COLO668 (cell line): ENCODE data around the gene FRMD4A.
"Not testable (repeated sequence)": the region's sequence is repeated elsewhere in the genome, so short reads cannot be mapped to it uniquely, and the experiment has no call there.

Source experiments
- DNase-seq: peaks from one replicate; lab custom pipeline; 2025; ENCODE audit not compliant: unreplicated experiment; lab: John Stamatoyannopoulos, UW

Gene FRMD4A

DNA sequence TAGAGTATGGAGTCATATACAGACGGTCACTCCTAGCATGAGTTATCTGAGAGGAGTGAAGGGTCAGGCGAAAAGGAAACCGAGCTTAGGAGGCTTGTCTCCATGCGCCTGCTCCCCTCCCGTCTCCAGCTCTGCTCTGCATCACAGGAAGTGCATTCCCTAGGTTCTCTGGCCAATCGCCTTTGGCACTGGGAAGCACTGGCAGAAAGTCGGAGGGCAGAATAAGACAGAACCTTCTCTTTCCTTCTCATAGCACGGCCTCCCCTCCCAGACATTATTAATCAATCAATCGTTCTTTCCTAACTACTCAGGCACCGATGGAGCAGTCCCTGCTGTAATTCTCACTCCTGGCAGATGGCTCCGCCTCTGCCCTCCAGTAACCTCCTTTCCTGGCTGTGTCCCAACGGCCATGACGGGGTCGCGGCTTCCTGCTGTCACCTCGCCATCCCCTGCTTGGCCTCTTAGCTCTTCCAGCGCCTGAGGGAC is 177.1 kb downstream of the FRMD4A start:
- no peak for DNase-seq

DNA sequence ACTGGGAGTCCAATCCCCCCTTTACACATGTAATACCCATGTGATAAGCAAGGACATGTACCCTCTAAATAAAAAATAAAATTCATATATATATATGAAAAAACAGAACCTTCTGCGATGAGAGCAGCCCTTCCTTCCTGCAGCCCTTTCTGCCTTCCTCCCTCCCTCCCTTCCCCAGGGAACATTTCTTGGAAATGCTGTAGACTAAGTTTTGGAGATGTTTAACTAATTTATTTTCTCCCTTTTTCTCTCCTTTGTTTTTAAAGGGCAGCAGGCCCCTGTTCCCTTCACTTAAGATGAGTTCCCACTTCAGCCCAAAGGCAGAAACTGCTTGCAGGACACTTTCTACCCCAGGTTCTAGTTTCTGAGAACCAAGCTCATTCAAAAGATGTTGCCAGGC is 179.2 kb downstream of the FRMD4A start:
- DNase-seq: no peak

DNA sequence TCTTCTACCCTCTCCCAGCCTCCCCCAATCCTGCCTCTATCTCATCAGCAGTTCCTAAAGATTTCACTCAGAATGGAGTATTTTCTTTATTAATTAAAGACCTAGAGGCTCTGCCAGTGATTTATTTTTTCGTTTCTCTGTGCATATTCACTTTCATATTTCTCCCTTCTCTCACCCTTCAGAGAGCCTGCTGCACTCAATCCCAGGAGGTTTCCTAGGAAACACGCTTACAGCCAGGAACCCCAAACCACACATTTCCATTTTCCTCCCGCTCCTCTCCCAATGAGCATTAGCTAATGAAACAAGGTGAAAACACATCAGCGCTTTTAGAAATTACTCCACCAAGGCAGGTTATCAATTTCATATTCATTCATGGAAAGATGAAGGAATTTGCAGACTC is 180.2 kb downstream of the FRMD4A start:
- DNase-seq: no peak

- no peak for DNase-seq
Measured at GRCh38 chr10:14146501-14146900, 184.2 kb downstream of the FRMD4A start.

DNA sequence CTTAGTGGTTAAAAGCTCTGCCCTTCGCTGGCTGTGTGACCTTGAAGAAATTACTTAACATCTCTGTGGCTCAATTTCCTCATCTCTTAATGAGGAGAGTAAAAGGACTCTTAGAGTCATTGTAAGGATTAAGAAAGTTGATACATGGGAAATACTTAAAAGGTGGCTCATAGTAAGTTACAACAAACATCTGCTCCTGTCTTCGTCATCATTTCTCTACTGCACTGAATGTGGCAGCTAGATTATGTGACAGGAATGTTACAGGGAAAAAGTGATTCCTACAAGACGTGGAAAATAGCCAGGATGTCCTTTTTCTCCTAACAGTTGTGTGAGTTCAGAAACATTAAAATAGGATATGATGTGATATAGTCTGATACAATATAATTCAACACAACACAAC is 184.7 kb downstream of the FRMD4A start:
- DNase-seq: no peak

GRCh38 chr10:14144451-14144850 is 186.3 kb downstream of the FRMD4A start:
- DNase-seq: no peak

DNA sequence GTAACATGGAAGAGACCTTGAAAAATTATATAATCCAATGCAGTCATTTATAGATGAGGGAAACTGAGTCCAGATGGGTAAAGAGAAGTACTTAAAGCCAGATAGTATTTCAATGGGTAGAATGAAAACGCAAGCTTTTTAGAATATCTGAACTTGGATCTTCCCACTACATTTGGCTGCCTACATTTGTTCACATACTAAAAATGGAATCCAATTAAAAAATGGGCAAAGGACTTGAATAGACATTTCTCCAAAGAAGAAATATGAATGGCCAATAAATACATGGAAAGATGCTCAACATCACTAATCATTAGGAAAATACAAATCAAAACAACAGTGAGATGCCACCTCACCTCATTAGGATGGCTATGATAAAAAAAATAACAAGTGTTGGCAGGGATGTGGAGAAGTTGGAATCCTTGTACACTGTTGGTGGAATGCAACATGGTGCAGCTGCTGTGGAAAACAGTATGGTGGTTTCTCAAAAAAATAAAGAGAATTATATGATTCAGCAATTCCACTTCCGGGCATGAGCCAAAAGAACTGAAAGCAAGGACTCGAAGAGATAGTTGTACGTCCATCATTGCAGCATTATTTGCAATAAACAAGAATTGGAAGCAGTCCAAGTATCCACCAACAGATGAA is 188.0 kb downstream of the FRMD4A start:
- no peak for DNase-seq

- no peak for DNase-seq
Measured at GRCh38 chr10:14141283-14141682, 189.4 kb downstream of the FRMD4A start.

- no peak for DNase-seq
Measured at GRCh38 chr10:14137391-14137790, 193.3 kb downstream of the FRMD4A start.

- DNase-seq: not testable (repeated sequence)
Measured at GRCh38 chr10:14135196-14135595, 195.5 kb downstream of the FRMD4A start.

- no peak for DNase-seq
Measured at GRCh38 chr10:14134275-14134674, 196.4 kb downstream of the FRMD4A start.

DNA sequence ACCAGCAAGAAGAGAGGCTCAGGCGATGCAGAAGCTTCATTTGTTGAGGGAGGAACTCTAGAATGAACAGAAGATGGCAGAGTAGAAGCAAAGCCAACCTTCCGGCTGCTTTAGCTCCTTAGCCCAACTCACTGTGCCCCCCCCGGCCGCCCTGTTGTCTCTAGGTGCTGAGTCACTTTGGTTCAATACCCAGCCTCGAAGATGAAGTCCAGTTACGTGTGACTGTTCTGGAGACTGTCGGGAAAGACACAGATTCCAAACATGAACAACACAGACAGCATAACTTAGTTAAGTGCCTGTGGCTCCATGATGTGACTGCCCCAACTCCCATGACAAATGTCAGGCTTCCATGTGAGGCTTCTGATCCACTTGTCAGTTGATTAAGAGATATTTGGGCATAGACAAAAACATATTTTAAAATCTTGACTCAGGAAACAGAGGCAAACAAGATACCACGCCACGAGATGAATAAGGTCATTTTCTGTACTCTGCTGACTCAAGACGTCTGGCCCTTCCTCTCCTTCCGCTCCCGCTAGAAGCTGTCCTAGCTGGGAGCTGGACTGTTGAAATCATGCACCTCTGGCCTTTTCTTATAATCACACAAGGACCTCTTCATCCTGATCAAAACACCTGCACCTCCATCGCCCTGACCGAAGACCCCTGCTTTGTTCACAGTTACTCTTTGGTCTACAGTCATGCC is 199.3 kb downstream of the FRMD4A start:
- no peak for DNase-seq

- no peak for DNase-seq
Measured at GRCh38 chr10:14129770-14130169, 201.0 kb downstream of the FRMD4A start.

GRCh38 chr10:14128519-14128918 is 202.2 kb downstream of the FRMD4A start:
- no peak for DNase-seq

GRCh38 chr10:14126697-14127440 is 203.9 kb downstream of the FRMD4A start:
- no peak for DNase-seq

DNA sequence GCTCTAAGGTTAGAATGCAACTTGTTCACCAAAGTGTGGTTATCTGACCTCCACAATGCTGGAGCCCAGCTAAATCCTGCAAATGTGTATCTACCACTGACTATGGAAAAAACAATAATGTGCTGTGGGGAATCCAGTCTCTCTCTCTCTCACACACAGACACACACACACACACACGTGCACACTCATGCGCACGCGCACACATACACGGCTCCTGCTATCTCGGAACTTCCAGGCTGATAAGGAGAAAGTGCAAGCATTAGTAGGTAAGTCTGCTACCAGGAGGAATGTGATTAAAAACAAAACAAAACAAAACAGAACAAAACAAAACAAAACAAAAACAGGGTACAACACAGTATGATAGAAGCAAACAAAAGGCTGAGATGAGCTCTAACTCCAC is 205.2 kb downstream of the FRMD4A start:
- no peak for DNase-seq

DNA sequence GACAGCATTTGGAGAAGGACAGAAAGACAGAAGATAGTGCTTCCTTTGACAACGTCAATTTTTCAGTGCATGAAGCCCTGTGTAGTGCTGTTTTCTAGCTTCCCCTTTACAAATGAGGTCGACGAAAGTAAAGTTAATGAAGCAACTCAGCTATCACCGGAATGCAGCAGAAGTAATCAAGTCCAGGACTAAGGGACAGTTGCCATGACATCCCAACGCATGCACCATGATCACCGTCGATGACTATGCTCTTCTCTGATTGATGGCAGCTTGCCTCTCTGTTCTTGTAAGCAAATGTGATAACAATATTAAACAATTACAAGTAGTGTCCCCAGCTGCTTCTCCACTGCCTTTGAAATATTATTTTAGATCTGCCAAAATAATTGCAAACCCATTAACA is 205.8 kb downstream of the FRMD4A start:
- no peak for DNase-seq

- DNase-seq: no peak
Measured at GRCh38 chr10:14123139-14123538, 207.6 kb downstream of the FRMD4A start.

- no peak for DNase-seq
Measured at GRCh38 chr10:14120812-14121211, 209.9 kb downstream of the FRMD4A start.

DNA sequence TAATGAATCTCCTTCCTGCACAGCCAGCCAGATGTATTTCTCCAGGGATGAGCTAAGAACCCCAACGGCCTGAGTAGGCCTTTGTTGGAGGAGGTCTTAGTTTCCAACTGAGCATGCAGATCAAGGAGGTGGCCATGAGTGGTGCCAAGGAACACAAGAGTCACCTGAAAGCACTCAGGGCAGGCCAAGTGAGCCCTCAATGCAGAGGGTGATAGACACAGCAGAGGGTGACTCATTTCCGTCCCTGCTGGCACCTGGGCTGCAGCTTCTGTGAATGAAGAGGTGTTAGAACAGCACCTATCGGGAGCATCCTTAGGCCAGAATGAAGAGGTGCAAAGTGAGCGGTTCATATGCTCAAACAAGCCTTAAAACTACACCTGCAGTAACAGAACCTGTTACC is 211.8 kb downstream of the FRMD4A start:
- DNase-seq: no peak

GRCh38 chr10:14116837-14117236 is 213.9 kb downstream of the FRMD4A start:
- DNase-seq: no peak

- DNase-seq: no peak
Measured at GRCh38 chr10:14116021-14116420, 214.7 kb downstream of the FRMD4A start.
